ENCODE measurements around the gene LSP1. TPM values are rescaled to one million over a fixed set of nuclear protein-coding genes. Genes with fewer than 3 reads are reported as not detected.
"Not testable (repeated sequence)": the region's sequence is repeated elsewhere in the genome, so short reads cannot be mapped to it uniquely, and the experiment has no call there.

LSP1 gene
- total and polyA plus RNA-seq, 2 of the 8 experiments (the other 6 are each of a cell fraction or from before 2014, with no cell fraction given) = 0.03 TPM; not detected in 1

DNA sequence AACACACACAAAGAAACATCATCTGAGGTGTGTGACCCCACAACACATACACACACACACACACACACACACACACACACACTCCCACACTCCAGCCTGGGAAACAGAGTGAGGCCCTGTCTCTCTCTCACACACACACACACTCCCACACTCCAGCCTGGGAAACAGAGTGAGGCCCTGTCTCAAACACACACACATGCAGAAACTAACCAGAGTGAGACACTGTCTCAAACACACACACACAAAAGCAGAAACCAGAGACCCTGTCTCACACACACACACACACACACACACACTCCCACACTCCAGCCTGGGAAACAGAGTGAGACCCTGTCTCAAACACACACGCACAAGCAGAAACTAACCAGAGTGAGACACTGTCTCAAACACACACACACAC lies 86.9 kb downstream of the LSP1 start:
- H3K18ac ChIP-seq (ENCODE audit: extremely low read depth, low read length); H3K4me1 ChIP-seq (replicated peaks in 1 of 4; ENCODE audit: control insufficient read depth in 3 of 4, insufficient read depth in 4 of 4, low read length in 3 of 4); H3K4me2 ChIP-seq (ENCODE audit: insufficient read depth in 1 of 2, low read depth in 2 of 2, low read length in 2 of 2); H3K4me3 ChIP-seq (ENCODE audit: extremely low read depth in 1 of 4, insufficient read depth in 2 of 4, low read depth in 3 of 4, low read length in 4 of 4); H2BK15ac ChIP-seq (ENCODE audit: low read length); POLR2A ChIA-PET (ENCODE audit: partially characterized antibody); H3K23me2 ChIP-seq (ENCODE audit: low read depth, low read length); H2AFZ ChIP-seq (ENCODE audit: low read length); H3K23ac ChIP-seq (ENCODE audit: insufficient read length); H4K8ac ChIP-seq (ENCODE audit: extremely low read depth, insufficient read depth, low read length); H3K79me2 ChIP-seq (ENCODE audit: control insufficient read depth in 1 of 2, insufficient read depth in 2 of 2, low read length in 2 of 2); H4K20me1 ChIP-seq (replicated peaks in 1 of 2; ENCODE audit: control insufficient read depth in 1 of 2, insufficient read depth in 2 of 2, low read length in 2 of 2); H4K91ac ChIP-seq (replicated peaks; ENCODE audit: insufficient read length, low read length); H3K4ac ChIP-seq (replicated peaks; ENCODE audit: insufficient read length, low read depth, low read length); H3K36me3 ChIP-seq (ENCODE audit: control insufficient read depth in 2 of 4, insufficient read depth in 4 of 4, low read length in 3 of 4); H3K79me1 ChIP-seq (ENCODE audit: low read depth, low read length); H2BK120ac ChIP-seq (replicated peaks; ENCODE audit: low read depth, low read length); H3K9me3 ChIP-seq (ENCODE audit: insufficient read depth in 2 of 2, low read depth in 1 of 2, low read length in 1 of 2); H2AK5ac ChIP-seq (ENCODE audit: low read depth, low read length); H3K14ac ChIP-seq (ENCODE audit: insufficient read length); H3K27me3 ChIP-seq (replicated peaks in 1 of 4; ENCODE audit: control insufficient read depth in 3 of 4, extremely low read depth in 1 of 4, insufficient read depth in 3 of 4, low read length in 3 of 4); H2BK5ac ChIP-seq (ENCODE audit: low read depth, low read length); H2BK20ac ChIP-seq (ENCODE audit: low read length); H4K5ac ChIP-seq (ENCODE audit: insufficient read length, low read depth, low read length); DNase-seq (ENCODE audit: low read depth in 1 of 2, low spot score in 2 of 2); H3K27ac ChIP-seq (ENCODE audit: low read depth, low read length); CTCF ChIA-PET (ENCODE audit: partially characterized antibody); H3K56ac ChIP-seq (replicated peaks; ENCODE audit: insufficient read length, low read depth, low read length); H3K9ac ChIP-seq (replicated peaks in 1 of 4; ENCODE audit: extremely low read depth in 1 of 4, low read depth in 3 of 4, low read length in 3 of 4): not testable (repeated sequence)
- 100% methylated on average over 1 of the region's 1 CpG; no CpG with 5 or more reads in 1 of the 2 experiments for WGBS, 2 experiments (ENCODE audit: extremely low coverage in 1 of 2, insufficient coverage in 1 of 2, insufficient read length in 1 of 2, insufficient replicate concordance in 2 of 2, low coverage in 1 of 2, low lambda C conversion rate in 2 of 2, missing lambda C conversion rate in 1 of 2)
- 0 out of 2 replicates have a peak overlapping the region, but pooled peaks have one; percentile 27 for H2BK12ac ChIP-seq (ENCODE audit: low read depth, low read length)
- FAIRE-seq = peak; percentile 72

Small RNAs within 50 kb of the gene (microRNA-seq; reads per million reads assigned to microRNA genes)
- gene MIR4298 (ENCODE audit: borderline microRNAs expressed in 2 of 2, borderline number of aligned reads in 2 of 2, borderline replicate concordance in 1 of 2) (0 reads per million in 2 experiments), gene MIR7847 (ENCODE audit: borderline microRNAs expressed in 2 of 2, borderline number of aligned reads in 2 of 2, borderline replicate concordance in 1 of 2) (0 reads per million in 2 experiments)

Small RNAs within 50 kb of the gene (small RNA-seq; reads per million reads assigned to genes)
- gene AC051649.1 (ENCODE audit: insufficient read depth) (not detected), gene MIR4298 (ENCODE audit: insufficient read depth) (not detected)

Other genes starting within 250 kb of the LSP1 start
- not detected in 2 replicates for gene KRTAP5-3, start 244.6 kb upstream of the LSP1 start, total RNA-seq (2021; fragmentation: NEBNext Ultra II Directional; extraction: Animal tissue kit (Norgen Biotek cat#: 25700))
- not detected in 2 replicates for gene KRTAP5-3, start 244.6 kb upstream of the LSP1 start, polyA plus RNA-seq (2011; rRNA removed)
- gene KRTAP5-4, start 230.9 kb upstream of the LSP1 start, total RNA-seq (2021; fragmentation: NEBNext Ultra II Directional; extraction: Animal tissue kit (Norgen Biotek cat#: 25700)) = not detected in 2 replicates
- not detected in 2 replicates for gene KRTAP5-4, start 230.9 kb upstream of the LSP1 start, polyA plus RNA-seq (2011; rRNA removed)
- not detected in 2 replicates for gene KRTAP5-5, start 223.3 kb upstream of the LSP1 start, total RNA-seq (2021; fragmentation: NEBNext Ultra II Directional; extraction: Animal tissue kit (Norgen Biotek cat#: 25700))
- gene KRTAP5-5, start 223.3 kb upstream of the LSP1 start, polyA plus RNA-seq (2011; rRNA removed) = 0.09 TPM in 1 of 2 replicates, not detected in the other
- gene KRTAP5-6, start 155.9 kb upstream of the LSP1 start, total RNA-seq (2021; fragmentation: NEBNext Ultra II Directional; extraction: Animal tissue kit (Norgen Biotek cat#: 25700)) = not detected in 2 replicates
- not detected in 2 replicates for gene KRTAP5-6, start 155.9 kb upstream of the LSP1 start, polyA plus RNA-seq (2011; rRNA removed)
- gene IFITM10, start 102.5 kb upstream of the LSP1 start, total RNA-seq (2021; fragmentation: NEBNext Ultra II Directional; extraction: Animal tissue kit (Norgen Biotek cat#: 25700)) = 0.22 and 0.23 TPM in 2 replicates
- 0.08 and 0.14 TPM in 2 replicates for gene IFITM10, start 102.5 kb upstream of the LSP1 start, polyA plus RNA-seq (2011; rRNA removed)
- 169 and 182 TPM in 2 replicates for gene CTSD, start 89.2 kb upstream of the LSP1 start, total RNA-seq (2021; fragmentation: NEBNext Ultra II Directional; extraction: Animal tissue kit (Norgen Biotek cat#: 25700))
- gene CTSD, start 89.2 kb upstream of the LSP1 start, polyA plus RNA-seq (2011; rRNA removed) = 173 and 243 TPM in 2 replicates
- gene SYT8, start 18.1 kb upstream of the LSP1 start, total RNA-seq (2021; fragmentation: NEBNext Ultra II Directional; extraction: Animal tissue kit (Norgen Biotek cat#: 25700)) = not detected in 2 replicates
- not detected in 2 replicates for gene SYT8, start 18.1 kb upstream of the LSP1 start, polyA plus RNA-seq (2011; rRNA removed)
- not detected in 2 replicates for gene TNNI2, start 14.1 kb upstream of the LSP1 start, total RNA-seq (2021; fragmentation: NEBNext Ultra II Directional; extraction: Animal tissue kit (Norgen Biotek cat#: 25700))
- gene TNNI2, start 14.1 kb upstream of the LSP1 start, polyA plus RNA-seq (2011; rRNA removed) = 0.39 TPM in 1 of 2 replicates, not detected in the other
- not detected in 2 replicates for gene PRR33, start 38.8 kb downstream of the LSP1 start, total RNA-seq (2021; fragmentation: NEBNext Ultra II Directional; extraction: Animal tissue kit (Norgen Biotek cat#: 25700))
- 0.02 and 0.08 TPM in 2 replicates for gene PRR33, start 38.8 kb downstream of the LSP1 start, polyA plus RNA-seq (2011; rRNA removed)
- not detected in 2 replicates for gene TNNT3, start 66.6 kb downstream of the LSP1 start, total RNA-seq (2021; fragmentation: NEBNext Ultra II Directional; extraction: Animal tissue kit (Norgen Biotek cat#: 25700))
- gene TNNT3, start 66.6 kb downstream of the LSP1 start, polyA plus RNA-seq (2011; rRNA removed) = not detected in 2 replicates
- 86.0 and 86.4 TPM in 2 replicates for gene MRPL23, start 94.2 kb downstream of the LSP1 start, total RNA-seq (2021; fragmentation: NEBNext Ultra II Directional; extraction: Animal tissue kit (Norgen Biotek cat#: 25700))
- gene MRPL23, start 94.2 kb downstream of the LSP1 start, polyA plus RNA-seq (2011; rRNA removed) = 244 and 281 TPM in 2 replicates
- 5.2 and 5.6 TPM in 2 replicates for gene H19, start 144.8 kb downstream of the LSP1 start, total RNA-seq (2021; fragmentation: NEBNext Ultra II Directional; extraction: Animal tissue kit (Norgen Biotek cat#: 25700))
- gene H19, start 144.8 kb downstream of the LSP1 start, polyA plus RNA-seq (2011; rRNA removed) = 10.0 and 16.2 TPM in 2 replicates

Data from H1 (cell line).